Activated naive CD8-positive, alpha-beta T cell treated with anti-CD3 and anti-CD28 coated beads, Interleukin-2, amount 10 ng/mL, durations not matched to agents 7 days and 5 days (primary cell): ENCODE data around the gene CDC6. TPM values are rescaled to one million over a fixed set of nuclear protein-coding genes. Genes with fewer than 3 reads are reported as not detected.

ENCODE experiments used
- ATAC-seq: fragments of 150-1000 bp; cut with Tn5 transposase; one replicate; pipeline ENCODE4 v1.10.0; 2021; ENCODE audit warnings: low read depth, moderate library complexity
- POLR2A ChIA-PET: fragments of 350-600 bp; sonication (Branson Sonifier 250); formaldehyde crosslinking; loops from one replicate; lab custom pipeline; 2021; ENCODE audit warnings: antibody characterized with exemption; lab: Charles Lee
- DNase-seq: peaks from one replicate; pipeline ENCODE4 v3.0.0; 2021
- H3K27ac Mint-ChIP-seq: one replicate; pipeline ENCODE4 v1.8.0; 2022; ENCODE audit warnings: mild to moderate bottlenecking, mixed read lengths
- H3K27me3 Mint-ChIP-seq: one replicate; pipeline ENCODE4 v1.8.0; 2022; ENCODE audit warnings: mild to moderate bottlenecking, moderate library complexity, mixed read lengths
- H3K36me3 Mint-ChIP-seq: one replicate; pipeline ENCODE4 v1.8.0; 2021; ENCODE audit warnings: mild to moderate bottlenecking, mixed read lengths
- H3K4me1 Mint-ChIP-seq: one replicate; pipeline ENCODE4 v1.8.0; 2021; ENCODE audit warnings: mixed read lengths
- H3K4me3 Mint-ChIP-seq: one replicate; pipeline ENCODE4 v1.8.0; 2022; ENCODE audit warnings: mild to moderate bottlenecking, moderate library complexity, mixed read lengths
- H3K9me3 Mint-ChIP-seq: one replicate; pipeline ENCODE4 v1.8.0; 2021; ENCODE audit warnings: mixed read lengths
- total RNA-seq, 2 experiments: library from RNA; stranded (reverse); gene quantifications; one replicate each; pipeline ENCODE4 v1.2.3, GENCODE V29; 2021

Gene CDC6
- 10 to 100 TPM; 67.9 to 75.2 TPM for total RNA-seq

DNA sequence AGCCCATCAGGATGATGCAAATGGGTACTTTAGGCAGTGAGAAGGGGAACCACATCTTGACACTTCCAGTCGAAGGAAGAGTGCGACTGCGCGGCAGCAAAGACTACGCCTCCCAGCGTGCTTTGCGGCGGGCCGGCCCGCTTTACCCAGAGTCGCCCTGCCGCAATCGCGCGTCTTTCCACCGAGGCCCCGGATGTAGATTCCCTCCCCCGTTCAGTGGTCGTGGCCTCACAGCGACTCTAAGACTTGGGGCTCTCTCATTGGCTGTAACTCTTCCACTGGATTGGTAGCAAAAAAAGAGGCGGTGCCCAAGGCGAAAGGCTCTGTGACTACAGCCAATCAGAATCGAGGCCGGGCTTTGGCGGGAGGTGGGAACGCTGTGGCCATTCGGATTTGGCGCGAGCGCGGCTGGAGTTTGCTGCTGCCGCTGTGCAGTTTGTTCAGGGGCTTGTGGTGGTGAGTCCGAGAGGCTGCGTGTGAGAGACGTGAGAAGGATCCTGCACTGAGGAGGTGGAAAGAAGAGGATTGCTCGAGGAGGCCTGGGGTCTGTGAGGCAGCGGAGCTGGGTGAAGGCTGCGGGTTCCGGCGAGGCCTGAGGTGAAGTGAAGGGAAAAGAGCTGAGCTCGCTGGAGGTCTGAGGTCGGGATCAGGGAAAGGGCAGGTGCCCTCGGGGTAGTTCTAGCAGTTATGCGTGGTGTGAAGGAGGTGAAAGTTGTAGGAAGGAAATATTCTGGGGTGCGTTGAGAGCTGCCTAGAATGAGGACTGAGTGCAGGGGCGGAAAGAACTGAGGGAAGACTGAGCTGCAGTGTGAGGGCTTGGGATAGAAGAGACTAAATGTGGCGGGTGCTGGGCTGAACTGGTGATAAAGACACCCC lies at the start of gene CDC6:
Gene CDC6 (plus strand): TSS at position 386 of the 876 bp plus-strand sequence. CDS start 1,542 bp downstream, outside the sequence.
- POLR2A ChIA-PET: interaction anchor here (0.6 to 2.2 kb wide), 23 partner anchors 8 to 846 kb away, joined by 3 to 9 read pairs (median 3); partner anchors contain the start of gene WIPF2
- ATAC-seq: peak; percentile 95

DNA sequence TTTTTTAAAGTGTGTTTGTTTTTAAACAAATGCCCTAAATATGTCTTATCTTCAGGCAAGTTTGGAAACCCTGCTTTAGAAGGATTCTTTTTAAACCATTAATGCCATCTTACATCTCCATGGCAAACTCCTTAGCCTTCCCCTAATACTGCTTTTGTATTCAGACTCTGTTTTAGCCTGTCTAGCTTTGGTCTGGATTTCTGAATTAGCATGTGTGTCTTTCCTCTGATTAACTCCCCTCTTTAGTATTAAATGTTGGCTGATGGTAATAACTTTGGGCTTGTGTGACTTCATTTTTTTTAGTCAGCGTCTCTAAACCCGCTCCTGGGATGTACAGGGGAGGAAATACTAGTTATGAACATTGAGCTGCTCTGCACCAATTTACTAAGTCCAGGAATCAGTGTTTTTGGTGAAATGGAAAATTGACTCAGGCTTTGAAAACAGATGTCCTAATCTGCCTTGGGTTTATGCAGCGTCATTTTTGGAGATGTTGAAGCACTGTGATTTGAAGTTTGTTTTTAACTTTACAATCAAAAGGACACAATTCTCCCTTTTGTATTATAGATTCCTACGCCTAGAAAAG lies 46.3 kb upstream of the CDC6 start:
- POLR2A ChIA-PET: interaction anchor here (1.1 kb wide), 1 partner anchor 47 kb away, joined by 3 read pairs; the partner anchor contains the start of gene CDC6
- Mint-ChIP-seq H3K4me1 (peaks cover 19% of the 10 kb centered on the region), H3K36me3 (peaks cover 5% of the 10 kb centered on the region), H3K27ac (no peak overlapping the region), H3K4me3 (no peak overlapping the region), H3K27me3 (no peaks in the 10 kb centered on the region), H3K9me3 (no peaks in the 10 kb centered on the region)
- ATAC-seq: no peak
- no peak for DNase-seq

More for the DNA sequence above, at the start of gene CDC6:
- H3K4me1 Mint-ChIP-seq: peaks cover 35% of the 10 kb centered on the region
- H3K36me3 Mint-ChIP-seq: peaks cover 17% of the 10 kb centered on the region
- H3K9me3 Mint-ChIP-seq: no peaks in the 10 kb centered on the region
- H3K27me3 Mint-ChIP-seq: no peaks in the 10 kb centered on the region
- peak within 1 kb of the TSS; percentile 100 for H3K4me3 Mint-ChIP-seq
- H3K27ac Mint-ChIP-seq: peak within 1 kb of the TSS; percentile 99
- DNase-seq: peak; percentile 95

GRCh38 chr17:40242774-40243173 lies 44.9 kb upstream of the CDC6 start:
- no peak for ATAC-seq
- peaks cover 4% of the 10 kb centered on the region for H3K36me3 Mint-ChIP-seq
- H3K4me1 Mint-ChIP-seq: peaks cover 17% of the 10 kb centered on the region
- no peaks in the 10 kb centered on the region for H3K27me3 Mint-ChIP-seq
- POLR2A ChIA-PET: no interaction called here
- DNase-seq: no peak
- H3K27ac Mint-ChIP-seq: no peak overlapping the region
- H3K9me3 Mint-ChIP-seq: no peaks in the 10 kb centered on the region
- no peak overlapping the region for H3K4me3 Mint-ChIP-seq

- no peaks in the 10 kb centered on the region for H3K27me3 Mint-ChIP-seq
- H3K4me3 Mint-ChIP-seq: no peak overlapping the region
- POLR2A ChIA-PET: no interaction called here
- H3K36me3 Mint-ChIP-seq: peaks cover 5% of the 10 kb centered on the region
- ATAC-seq (no peak), DNase-seq (no peak)
- no peak overlapping the region for H3K27ac Mint-ChIP-seq
- peaks cover 17% of the 10 kb centered on the region for H3K4me1 Mint-ChIP-seq
- H3K9me3 Mint-ChIP-seq: no peaks in the 10 kb centered on the region
Measured at GRCh38 chr17:40243761-40244160, 43.9 kb upstream of the CDC6 start.

DNA sequence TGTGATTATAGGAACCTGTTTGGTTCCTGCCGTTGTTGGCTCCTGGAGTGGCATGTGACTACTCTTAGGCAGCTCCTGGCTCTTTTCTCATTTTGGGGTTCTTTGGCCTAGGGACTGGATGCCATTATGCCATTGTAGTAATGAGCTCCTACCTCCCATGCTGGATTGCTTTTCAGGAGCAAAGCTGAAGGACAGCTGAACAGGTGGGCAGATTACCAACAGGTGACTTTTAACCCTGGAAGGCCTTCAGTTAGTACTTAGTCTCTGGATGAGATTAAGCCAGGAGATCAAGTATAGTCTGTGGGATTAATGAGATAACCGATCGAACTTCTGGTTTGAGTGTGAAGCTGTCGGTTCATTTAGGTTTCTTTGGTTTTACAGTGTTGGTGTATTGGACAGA lies 43.4 kb upstream of the CDC6 start:
- Mint-ChIP-seq H3K4me3 (no peak overlapping the region), H3K27ac (no peak overlapping the region), H3K4me1 (peaks cover 17% of the 10 kb centered on the region), H3K9me3 (no peaks in the 10 kb centered on the region), H3K36me3 (peaks cover 10% of the 10 kb centered on the region), H3K27me3 (no peaks in the 10 kb centered on the region)
- ATAC-seq (no peak), DNase-seq (no peak)
- POLR2A ChIA-PET: interaction anchor here (0.7 kb wide), 1 partner anchor 12 kb away, joined by 3 read pairs; no protein-coding TSS in a partner anchor

- H3K9me3 Mint-ChIP-seq: no peaks in the 10 kb centered on the region
- DNase-seq (no peak), ATAC-seq (no peak)
- POLR2A ChIA-PET: no interaction called here
- H3K27ac Mint-ChIP-seq: no peak overlapping the region
- no peak overlapping the region for H3K4me3 Mint-ChIP-seq
- H3K4me1 Mint-ChIP-seq: peaks cover 9% of the 10 kb centered on the region
- peaks cover 10% of the 10 kb centered on the region for H3K36me3 Mint-ChIP-seq
- no peaks in the 10 kb centered on the region for H3K27me3 Mint-ChIP-seq
Measured at GRCh38 chr17:40247926-40248495, 39.7 kb upstream of the CDC6 start.

DNA sequence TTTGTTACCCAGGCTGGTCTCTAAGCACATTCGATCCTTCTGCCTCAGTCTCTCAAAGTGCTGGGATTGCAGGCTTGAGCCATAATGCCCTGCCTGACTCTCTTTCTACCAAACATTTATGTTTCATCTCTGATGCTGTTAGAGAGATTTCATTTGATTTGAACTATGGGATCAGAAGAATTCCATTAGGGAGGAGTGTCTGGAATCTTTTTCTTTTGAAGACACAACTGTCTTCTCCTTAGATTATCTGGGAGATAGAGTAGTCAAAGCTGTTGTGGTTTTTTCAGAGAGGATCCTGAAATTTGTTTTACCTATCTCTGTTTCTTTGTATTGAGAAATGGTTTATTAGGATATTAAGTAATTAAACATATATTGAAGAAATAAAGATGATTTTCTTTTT lies 39.2 kb upstream of the CDC6 start:
- Mint-ChIP-seq H3K27ac (no peak overlapping the region), H3K27me3 (no peaks in the 10 kb centered on the region), H3K9me3 (no peaks in the 10 kb centered on the region), H3K4me3 (no peak overlapping the region), H3K4me1 (peaks cover 8% of the 10 kb centered on the region), H3K36me3 (peaks cover 12% of the 10 kb centered on the region)
- POLR2A ChIA-PET: no interaction called here
- ATAC-seq (no peak), DNase-seq (no peak)

- POLR2A ChIA-PET: no interaction called here
- H3K27me3 Mint-ChIP-seq: no peaks in the 10 kb centered on the region
- H3K4me1 Mint-ChIP-seq: no peaks in the 10 kb centered on the region
- no peak overlapping the region for H3K27ac Mint-ChIP-seq
- H3K9me3 Mint-ChIP-seq: no peaks in the 10 kb centered on the region
- ATAC-seq (no peak), DNase-seq (no peak)
- no peak overlapping the region for H3K4me3 Mint-ChIP-seq
- H3K36me3 Mint-ChIP-seq: peaks cover 13% of the 10 kb centered on the region
Measured at GRCh38 chr17:40251576-40251975, 36.1 kb upstream of the CDC6 start.

GRCh38 chr17:40253565-40253964 lies 34.1 kb upstream of the CDC6 start:
- ATAC-seq: no peak
- DNase-seq: no peak
- Mint-ChIP-seq H3K27me3 (no peaks in the 10 kb centered on the region), H3K4me1 (peaks cover 1% of the 10 kb centered on the region), H3K27ac (no peak overlapping the region), H3K4me3 (no peak overlapping the region), H3K9me3 (no peaks in the 10 kb centered on the region), H3K36me3 (peaks cover 15% of the 10 kb centered on the region)
- POLR2A ChIA-PET: no interaction called here

DNA sequence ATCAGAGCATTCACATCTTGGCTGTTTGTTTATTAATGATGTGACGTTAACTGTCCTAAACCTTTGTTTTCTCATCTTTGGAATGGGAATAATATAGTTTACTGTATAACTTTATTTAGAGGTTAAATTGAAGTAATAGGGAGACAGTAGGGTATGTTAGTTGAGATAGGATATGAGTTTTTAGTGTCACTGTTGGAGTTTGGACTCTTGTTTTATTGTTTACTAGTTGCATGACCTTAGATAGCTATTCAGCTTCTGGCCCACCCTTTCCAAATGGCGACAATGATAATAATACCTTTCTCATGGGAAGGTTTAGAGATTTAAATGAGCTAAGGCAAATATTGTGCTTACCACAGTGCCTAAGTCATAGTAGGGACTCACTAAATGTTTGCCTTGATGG lies 28.2 kb upstream of the CDC6 start:
- POLR2A ChIA-PET: interaction anchor here (0.6 kb wide), 2 partner anchors 29 to 1081 kb away, joined by 3 read pairs; no protein-coding TSS in a partner anchor
- no peak overlapping the region for H3K27ac Mint-ChIP-seq
- no peaks in the 10 kb centered on the region for H3K27me3 Mint-ChIP-seq
- no peaks in the 10 kb centered on the region for H3K9me3 Mint-ChIP-seq
- DNase-seq (no peak), ATAC-seq (no peak)
- H3K4me1 Mint-ChIP-seq: peaks cover 3% of the 10 kb centered on the region
- no peak overlapping the region for H3K4me3 Mint-ChIP-seq
- peaks cover 23% of the 10 kb centered on the region for H3K36me3 Mint-ChIP-seq

DNA sequence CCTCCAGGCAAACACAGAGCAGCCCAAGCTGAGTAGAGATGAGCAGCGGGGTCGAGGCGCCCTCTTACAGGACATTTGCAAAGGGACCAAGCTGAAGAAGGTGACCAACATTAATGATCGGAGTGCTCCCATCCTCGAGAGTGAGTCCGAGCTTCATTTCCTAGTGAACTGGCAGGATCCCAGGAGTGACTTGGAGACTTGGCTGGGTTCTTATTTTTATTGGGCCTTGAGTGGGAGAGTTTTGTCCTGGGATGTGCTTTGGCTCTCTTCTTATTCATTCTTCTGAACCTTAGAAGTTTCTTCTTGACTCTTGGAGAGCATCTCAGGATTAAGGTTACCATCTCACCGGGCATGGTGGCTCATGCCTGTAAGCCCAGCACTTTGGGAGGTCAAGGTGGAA lies 27.2 kb upstream of the CDC6 start:
- POLR2A ChIA-PET: no interaction called here
- H3K4me1 Mint-ChIP-seq: peaks cover 3% of the 10 kb centered on the region
- no peak for ATAC-seq
- H3K27me3 Mint-ChIP-seq: no peaks in the 10 kb centered on the region
- no peak overlapping the region for H3K4me3 Mint-ChIP-seq
- no peaks in the 10 kb centered on the region for H3K9me3 Mint-ChIP-seq
- peaks cover 26% of the 10 kb centered on the region for H3K36me3 Mint-ChIP-seq
- no peak for DNase-seq
- no peak overlapping the region for H3K27ac Mint-ChIP-seq

DNA sequence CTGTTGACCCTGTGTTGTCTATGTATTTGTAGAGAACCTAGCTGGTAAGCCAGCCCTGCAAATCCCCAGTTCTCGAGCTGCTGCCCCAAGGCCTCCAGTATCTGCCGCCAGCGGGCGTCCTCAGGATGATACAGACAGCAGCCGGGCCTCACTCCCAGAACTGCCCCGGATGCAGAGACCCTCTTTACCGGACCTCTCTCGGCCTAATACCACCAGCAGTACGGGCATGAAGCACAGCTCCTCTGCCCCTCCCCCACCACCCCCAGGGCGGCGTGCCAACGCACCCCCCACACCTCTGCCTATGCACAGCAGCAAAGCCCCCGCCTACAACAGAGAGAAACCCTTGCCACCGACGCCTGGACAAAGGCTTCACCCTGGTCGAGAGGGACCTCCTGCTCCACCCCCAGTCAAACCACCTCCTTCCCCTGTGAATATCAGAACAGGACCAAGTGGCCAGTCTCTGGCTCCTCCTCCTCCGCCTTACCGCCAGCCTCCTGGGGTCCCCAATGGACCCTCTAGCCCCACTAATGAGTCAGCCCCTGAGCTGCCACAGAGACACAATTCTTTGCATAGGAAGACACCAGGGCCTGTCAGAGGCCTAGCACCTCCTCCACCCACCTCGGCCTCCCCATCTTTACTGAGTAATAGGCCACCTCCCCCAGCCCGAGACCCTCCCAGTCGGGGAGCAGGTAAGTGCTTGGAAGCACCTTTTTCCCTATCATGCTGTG lies 23.1 kb upstream of the CDC6 start:
- no peaks in the 10 kb centered on the region for H3K27me3 Mint-ChIP-seq
- DNase-seq (no peak), ATAC-seq (no peak)
- no peak overlapping the region for H3K27ac Mint-ChIP-seq
- no peak overlapping the region for H3K4me3 Mint-ChIP-seq
- POLR2A ChIA-PET: interaction anchor here (0.7 to 2.0 kb wide), 2 partner anchors 24 to 33 kb away, joined by 5 to 9 read pairs; partner anchors contain the start of gene CDC6
- H3K4me1 Mint-ChIP-seq: peaks cover 2% of the 10 kb centered on the region
- H3K9me3 Mint-ChIP-seq: no peaks in the 10 kb centered on the region
- H3K36me3 Mint-ChIP-seq: peaks cover 21% of the 10 kb centered on the region

DNA sequence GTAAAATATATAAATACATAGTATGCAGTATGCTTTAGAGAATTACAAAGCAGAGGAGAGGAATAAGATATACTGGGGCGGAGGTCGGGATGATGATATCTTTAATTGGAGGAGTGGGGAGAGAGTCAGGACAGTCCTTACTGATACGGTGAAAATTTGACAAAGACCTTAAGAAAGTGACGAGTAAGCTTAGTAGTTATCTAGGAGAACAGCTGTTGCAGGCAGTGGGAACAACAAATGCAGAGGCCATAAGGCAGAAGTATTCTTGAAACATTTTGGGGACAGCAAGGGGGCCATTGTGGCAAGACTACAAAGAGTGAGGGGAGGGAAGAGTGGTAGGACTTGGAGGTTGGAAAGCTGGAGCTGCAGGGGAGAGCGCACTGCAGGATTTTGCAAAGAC lies 22.3 kb upstream of the CDC6 start:
- peaks cover 20% of the 10 kb centered on the region for H3K36me3 Mint-ChIP-seq
- H3K4me1 Mint-ChIP-seq: peaks cover 2% of the 10 kb centered on the region
- H3K27ac Mint-ChIP-seq: no peak overlapping the region
- H3K4me3 Mint-ChIP-seq: no peak overlapping the region
- DNase-seq: no peak
- H3K9me3 Mint-ChIP-seq: no peaks in the 10 kb centered on the region
- no peaks in the 10 kb centered on the region for H3K27me3 Mint-ChIP-seq
- no peak for ATAC-seq
- POLR2A ChIA-PET: interaction anchor here (2.0 kb wide), 1 partner anchor 23 kb away, joined by 9 read pairs; the partner anchor contains the start of gene CDC6
